HK-2 (cell line): Measurements from ENCODE around the gene DOC2A.
"Not testable (repeated sequence)": the region's sequence is repeated elsewhere in the genome, so short reads cannot be mapped to it uniquely, and the experiment has no call there.

ENCODE experiments used
- DNase-seq: peaks from one replicate; pipeline ENCODE4 v3.0.0-alpha.2; 2018; ENCODE audit not compliant: unreplicated experiment

Gene DOC2A

DNA sequence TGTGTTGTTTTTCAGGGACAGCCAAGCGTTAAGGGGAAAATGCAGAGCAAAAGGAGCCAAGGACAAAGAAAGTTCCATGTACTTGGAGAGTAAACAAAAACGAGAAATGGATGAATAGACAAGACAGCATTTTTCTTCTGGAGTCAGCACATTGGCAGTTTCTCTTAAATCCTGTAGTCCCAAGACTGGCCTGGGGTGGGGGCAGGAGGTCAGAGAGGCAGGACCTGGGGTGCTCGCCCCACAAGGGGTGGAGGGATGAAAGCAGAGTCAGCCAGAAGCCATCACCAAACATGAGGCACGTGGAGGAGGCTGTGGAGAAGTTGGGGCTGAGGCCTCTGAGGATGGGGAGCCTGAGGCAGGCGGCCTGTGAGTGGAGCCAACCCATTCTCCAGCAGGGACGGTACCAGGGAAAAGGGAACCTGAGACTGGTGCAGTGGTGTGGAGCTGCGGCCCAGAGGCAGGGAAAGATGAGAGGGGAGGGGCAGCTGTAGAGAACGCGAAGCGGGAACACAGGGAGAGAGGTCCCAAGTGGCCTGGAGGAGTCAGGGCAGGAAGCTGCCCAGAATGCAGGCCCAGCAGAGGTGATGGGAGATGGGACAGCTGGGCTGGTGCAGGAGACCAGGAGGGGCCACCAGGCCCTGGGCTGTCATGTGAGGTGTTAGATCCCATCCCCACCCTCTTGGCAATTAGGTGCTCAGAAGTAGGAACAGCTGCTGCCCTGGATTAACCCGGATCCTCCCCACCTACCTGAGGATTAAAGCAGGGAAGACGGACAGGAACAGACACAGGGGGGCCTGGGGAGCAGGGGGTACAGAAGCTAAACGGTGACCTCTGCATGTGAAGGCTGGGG is 17.0 kb upstream of the DOC2A start:
- no peak for DNase-seq

DNA sequence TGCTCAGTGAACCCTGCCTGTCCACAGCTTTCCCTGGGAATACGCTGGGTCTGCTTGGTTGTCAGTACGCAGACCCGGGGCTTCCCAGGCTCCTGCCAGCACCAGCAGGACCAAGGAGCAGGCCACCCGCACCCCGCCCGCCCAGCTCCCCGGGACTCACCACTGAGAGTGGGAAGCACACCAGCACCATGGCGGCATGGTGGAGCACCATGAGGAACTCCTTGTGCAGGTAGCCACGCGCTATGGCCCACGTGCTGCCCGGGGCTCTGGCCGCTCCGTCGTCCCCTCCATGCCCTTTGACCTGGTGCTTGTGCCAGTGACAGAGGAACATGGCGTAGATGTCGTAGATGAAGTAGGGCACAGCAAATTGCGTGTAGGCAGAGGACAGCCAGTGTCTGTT is 15.6 kb upstream of the DOC2A start:
- no peak for DNase-seq

DNA sequence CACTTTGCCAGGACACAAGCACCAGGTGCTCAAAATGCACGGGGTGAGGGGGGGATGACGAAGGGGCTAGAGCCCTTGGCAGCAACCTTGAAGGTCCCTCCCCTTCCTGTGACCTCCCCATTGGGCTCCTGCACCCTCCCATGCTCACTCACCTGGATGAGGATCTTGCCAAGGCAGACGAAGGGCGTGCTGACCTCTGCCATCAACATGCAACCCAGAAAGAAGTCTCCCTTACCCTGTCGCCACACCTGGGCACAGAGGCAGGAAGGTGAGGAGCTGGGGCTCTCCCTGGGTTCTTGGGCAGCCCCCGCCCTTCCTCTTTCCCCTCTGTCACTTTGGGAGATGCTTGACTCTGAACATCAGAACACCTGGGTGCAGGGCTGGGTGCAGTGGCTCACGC is 14.7 kb upstream of the DOC2A start:
- no peak for DNase-seq

DNA sequence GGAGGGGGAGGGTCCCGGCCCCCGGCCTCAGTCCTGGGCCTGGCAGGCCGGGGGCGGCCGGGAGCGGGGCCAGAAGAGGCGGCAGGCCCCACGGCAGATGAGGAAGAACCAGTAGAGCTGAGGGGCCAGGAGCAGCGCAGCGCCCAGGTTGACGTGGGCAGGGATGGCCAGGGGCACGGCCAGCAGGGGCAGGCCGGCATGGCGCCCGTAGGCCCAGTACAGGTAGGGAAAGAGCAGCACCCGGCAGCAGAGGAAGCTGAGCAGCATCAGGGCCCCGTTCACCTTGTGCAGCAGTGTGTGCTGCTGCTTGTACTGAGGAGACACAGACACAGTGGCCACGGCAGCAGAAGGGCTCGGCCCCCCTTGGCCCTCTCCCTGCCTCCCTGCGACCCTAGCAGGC is 14.3 kb upstream of the DOC2A start:
- DNase-seq, result no peak

DNA sequence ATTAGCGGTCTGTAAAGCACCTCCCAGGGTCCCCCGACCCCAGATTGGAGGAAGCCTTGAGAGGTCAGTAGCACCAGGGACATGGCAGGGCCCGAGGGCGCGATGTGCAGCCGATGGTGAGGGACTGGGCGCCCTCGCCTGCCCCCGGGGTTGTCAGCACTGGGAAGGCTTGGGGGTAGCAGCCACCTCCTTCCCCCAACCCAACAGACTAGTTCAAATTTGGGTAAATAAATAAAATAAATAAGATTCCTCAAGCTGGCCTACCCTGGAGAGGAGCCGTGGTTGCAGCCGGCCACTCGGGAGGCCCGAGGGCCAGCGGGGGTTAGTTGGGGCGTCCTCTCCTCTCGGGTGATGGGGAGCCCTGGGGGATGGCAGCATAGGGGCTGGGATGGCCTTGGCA is 13.6 kb upstream of the DOC2A start:
- DNase-seq, result no peak

DNA sequence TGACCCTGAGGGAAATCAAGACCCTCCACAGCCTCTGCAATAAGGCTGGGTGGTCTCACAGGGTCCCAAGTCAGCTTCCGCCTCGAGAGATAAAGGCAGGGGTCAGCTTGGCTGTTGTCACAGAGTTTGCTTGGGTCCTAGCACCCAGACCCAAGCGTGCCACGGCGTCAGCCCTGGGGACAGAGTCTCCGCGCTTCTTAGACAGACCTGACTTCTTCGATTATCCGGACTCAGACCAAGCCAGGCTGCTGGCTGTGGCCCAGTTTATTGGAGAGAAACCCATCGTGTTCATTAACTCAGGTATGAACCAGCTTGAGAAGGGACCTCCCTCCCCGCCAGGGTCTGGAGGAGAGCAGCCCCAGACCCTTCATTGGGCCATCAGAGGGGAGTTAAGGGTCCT is 12.8 kb upstream of the DOC2A start:
- no peak for DNase-seq

DNA sequence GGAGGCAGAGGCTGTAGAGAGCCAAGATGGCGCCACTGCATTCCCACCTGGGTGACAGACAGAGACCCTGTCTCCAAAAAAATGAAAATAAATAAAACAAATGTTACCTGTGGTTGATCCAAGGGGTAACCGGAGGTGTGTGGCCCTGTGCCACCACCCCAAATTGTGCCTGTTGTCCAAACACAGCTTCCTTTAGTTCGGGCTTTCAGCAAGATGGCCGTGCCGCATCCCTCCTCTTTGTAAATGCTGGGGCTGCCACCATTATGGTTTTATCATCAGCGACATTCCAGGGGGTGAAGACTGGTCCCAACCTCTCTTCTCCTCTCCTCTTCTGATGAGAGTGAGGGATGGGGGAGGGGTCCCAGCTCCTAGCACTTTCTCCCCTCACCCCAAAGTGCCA is 12.1 kb upstream of the DOC2A start, which contains the start of gene C16orf92:
TSS of gene C16orf92 (plus strand) at position 312 of the 400 bp plus-strand sequence. CDS start 143 bp downstream, outside the sequence.
- DNase-seq, result no peak

DNA sequence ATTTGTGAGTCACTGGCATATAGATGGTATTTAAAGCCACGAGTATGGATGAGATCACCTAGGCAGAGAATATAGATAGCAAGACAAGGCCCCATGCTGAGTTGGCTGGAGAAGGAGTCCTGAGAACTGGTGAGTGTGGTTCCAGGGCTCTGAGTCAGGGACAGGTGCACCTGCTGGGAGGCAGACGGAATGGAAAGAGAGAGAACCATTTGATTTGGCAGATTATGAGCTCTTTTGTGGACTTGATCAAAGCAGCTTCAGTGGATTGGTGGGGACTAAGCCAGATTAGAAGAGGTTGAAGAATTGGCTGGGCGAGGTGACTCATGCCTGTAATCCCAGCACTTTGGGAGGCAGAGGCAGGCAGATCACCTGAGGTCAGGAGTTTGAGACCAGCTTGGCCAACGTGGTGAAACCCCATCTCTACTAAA is 7.9 kb upstream of the DOC2A start:
- no peak for DNase-seq

DNA sequence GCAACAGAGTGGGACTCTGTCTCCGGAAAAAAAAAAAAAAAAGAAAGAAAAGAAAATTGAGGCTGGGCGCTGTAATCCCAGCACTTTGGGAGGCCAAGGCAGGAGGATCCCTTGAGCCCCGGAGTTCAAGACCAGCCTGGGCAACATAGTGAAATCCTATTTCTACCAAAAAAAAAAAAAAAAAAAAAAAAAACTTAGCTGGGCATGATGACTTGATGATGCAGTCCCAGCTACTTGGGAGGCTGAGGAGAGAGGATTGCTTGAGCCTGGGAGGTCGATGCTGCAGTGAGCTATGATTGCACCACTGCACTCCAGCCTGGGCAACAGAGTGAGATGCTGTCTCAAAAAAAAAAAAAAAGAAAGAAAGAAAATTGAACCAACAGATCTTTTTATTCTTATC is 7.1 kb upstream of the DOC2A start:
- not testable (repeated sequence) for DNase-seq

DNA sequence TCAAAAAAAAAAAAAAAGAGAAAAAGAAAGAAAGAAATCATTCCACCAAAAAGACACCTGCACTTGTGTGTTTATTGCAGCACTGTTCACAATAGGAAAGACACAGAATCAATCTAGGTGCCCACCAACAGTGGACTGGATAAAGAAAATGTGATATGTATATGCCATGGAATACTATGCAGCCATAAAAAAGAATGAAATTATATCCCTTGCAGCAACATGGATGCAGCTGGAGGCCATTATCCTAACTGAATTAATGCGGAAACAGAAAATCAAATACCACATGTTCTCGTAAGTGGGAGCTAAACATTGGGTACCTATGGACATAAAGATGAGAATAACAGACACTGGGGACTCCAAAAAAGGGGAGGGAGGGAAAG is 6.4 kb upstream of the DOC2A start:
- no peak for DNase-seq

DNA sequence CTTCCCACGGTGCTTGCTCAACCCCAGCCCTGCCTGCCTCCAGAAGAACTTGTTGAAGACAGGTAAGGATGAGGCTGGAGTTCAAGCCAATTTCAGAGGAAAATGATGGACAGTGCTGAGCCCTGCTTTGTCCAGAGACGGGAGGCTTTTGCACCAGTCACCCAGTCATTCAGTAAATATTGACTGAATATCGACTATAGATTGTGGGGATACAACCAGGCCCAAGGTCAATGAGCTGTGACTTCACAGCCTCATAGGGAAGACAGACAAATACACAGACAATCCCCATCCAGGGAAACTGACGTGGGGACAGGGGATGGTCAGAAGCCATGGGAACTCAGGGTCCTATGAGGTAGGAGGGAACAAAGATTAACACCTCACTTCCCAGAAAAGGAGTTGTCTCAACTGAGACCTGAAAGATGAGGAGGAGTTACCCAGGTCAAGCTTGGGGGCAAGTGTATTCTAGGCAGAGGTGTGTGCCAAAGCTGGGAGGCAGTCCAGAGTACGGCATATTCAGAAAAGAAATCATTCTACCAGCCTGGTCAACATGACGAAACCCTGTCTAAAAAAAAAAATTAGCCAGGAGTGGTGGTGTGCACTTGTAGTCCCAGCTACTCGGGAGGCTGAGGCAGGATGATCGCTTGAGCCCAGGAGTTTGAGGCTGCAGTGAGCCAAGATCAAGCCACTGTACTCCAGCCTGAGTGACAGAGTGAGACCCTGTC is 5.9 kb upstream of the DOC2A start:
- DNase-seq, result no peak

DNA sequence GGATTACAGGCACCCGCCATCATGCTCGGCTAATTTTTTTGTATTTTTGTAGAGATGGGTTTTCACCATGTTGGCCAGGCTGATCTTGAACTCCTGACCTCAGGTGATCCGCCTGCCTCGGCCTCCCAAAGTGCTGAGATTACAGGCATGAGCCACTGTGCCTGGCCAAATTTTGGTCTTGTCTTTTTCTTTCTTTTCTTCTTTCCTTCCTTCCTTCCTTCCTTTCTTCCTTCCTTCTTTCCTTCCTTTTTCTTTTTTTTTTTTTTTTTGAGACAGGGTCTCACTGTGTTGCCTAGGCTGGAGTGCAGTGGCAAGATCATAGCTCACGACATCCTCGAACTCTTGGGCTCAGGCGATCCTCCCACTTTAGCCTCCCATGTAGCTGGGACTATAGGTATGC is 4.6 kb upstream of the DOC2A start:
- DNase-seq, result not testable (repeated sequence)

DNA sequence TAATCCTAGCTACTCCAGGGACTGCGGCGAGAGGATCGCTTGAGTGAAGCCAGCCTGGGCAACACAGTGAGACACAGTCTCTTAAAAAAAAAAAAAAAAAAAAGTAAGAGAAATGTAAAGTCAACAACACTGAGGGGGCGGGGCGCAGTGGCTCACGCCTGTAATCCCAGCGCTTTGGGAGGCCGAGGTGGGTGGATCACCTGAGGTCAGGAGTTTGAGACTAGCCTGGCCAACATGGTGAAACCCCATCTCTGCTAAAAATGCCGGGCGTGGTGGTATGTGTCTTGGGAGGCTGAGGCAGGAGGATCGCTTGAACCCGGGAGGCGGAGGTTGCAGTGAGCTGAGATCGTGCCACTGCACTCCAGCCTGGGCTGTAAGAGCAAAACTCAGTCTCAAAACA is 1.8 kb upstream of the DOC2A start:
- DNase-seq, result not testable (repeated sequence)

DNA sequence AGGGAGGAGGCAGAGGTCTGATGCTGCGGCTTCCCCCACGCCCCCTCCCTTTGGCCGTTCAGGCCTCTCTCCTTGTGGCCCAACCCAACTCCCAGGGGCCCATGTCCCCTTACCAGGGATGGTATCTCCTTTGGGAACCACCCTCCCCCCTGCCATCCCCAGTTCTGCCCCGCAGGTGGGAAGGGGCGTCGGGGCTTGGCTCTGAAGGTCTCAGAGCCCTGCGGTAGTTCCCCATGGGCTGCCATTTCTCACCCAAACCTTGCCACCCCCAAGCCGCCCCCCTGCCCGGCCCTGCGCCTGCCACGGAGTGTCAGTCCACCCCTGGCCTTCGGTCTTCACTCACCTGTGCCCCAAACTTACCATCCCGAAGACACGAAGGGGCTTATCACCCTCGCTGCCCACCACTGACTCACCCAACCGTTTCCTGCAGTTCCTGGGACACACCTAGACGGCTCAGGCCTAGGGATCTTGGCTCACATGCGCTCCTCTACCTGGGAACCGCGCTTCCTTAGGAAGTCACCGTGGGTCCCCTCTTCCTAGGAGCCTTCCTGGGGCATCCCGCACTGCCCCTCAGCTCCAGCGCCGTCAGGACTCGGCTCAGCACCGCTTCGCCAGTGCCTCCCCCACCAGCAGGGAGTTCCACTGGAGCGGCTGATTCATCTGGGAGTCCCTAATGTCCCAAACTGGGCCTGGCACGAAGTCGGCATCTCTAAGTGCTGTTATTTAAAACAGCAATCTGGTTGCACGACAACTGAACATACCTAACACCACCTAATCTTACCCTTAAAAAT is 1.1 kb upstream of the DOC2A start:
- no peak for DNase-seq

DNA sequence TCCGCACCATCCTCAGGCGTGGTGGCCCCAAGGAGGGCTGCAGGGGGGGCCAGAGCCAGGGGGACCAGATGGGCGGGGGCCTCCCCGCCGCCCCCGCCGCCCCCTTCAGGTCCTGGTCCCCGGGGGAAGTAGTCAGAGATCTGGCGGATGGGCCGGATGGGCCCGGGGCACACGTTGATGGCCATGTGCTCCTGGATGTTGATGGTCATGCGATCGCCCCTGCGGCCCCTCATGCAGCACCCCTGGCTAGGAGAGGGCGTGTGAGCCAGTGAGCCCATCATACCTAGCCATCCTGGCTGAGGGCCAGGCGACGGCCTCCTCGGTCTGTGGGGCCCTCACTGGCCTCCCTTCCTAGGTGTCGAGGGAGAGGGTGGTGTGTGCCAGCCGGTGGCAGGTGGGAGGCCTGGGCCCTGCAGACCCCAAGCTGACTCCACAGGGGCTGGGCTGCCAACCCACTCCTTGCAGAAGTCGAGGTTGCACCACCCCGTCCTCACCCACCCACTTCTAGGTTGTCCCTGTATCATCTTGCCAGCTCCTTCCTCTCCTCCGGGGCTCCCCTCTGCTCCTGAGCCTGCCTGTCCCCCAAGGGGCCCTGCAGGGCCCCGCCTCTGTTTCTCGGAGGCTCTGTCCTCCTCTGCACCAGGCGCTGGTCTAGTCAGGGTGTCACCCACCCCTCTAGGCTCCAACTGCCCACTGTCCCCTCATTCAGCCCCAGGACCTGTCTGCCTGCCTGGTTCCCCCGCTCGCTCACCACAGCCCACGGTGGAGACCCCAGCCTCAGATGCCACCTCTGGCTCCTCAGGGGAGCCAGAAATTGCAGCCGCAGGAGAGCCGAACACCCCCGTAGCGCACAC is 610 bp downstream of the DOC2A start:
- no peak for DNase-seq

DNA sequence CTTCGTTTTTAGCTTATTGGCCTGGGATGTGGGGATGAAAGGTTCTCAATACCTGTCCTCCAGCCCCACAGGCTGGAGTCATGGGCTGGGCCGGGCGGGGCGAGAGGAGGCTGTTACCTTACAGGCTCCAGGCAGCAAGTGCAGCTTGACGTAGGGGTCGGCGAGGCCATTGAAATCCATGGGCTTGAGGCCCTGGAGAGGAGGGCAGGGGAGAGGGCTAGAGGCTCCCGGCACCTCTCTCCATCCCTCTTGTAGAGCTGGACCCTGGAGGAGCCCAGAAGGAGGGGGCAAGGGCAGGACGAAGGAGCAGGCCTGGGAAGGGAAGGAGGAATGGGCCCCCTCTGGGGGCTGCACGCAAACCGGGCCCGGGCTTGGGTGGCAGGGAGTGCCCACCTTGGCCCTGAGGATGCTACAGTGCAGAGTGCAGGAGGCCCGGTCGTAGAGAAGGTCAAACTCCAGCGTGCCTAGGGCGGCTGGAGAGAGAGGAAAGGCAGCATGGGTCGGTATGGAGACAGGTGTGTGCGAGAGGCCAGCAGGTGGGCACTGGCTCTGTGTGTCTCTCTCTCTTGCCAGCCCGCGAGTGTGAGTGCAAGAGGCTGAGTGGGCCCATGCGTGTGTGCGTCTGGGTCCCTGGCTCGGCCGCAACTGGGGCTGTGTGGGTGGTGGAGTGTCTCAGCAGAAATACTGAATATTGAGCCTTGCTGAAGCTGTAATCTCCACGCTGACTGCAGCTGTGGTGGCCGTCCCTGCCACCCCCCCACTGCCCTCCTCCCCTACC is 1.6 kb downstream of the DOC2A start:
- DNase-seq, result no peak

DNA sequence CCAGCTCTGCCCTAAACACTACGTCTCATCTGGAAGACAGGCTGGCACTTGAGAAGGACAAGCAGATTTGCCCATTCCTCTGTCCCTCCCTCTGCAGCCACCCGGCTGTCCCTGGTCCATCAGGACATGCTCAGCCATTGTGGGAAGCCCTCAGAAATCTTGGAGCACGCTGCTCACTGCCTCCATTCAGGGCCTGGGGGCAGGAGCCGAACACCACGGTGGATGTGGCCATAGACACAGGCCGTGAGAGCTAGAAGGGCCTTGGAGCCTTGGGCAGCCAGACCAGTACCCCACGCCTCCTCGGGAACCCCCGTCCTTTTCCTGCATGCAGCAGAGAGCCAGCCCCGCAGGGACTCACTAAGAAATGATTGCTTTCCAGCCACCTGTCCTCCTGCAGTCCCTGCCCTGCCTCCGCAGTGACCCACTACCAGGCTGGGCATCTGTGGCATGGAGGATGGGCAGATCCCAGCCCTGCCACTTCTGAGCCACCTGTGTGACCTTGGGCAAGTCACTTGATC is 3.4 kb downstream of the DOC2A start:
- DNase-seq, result no peak

DNA sequence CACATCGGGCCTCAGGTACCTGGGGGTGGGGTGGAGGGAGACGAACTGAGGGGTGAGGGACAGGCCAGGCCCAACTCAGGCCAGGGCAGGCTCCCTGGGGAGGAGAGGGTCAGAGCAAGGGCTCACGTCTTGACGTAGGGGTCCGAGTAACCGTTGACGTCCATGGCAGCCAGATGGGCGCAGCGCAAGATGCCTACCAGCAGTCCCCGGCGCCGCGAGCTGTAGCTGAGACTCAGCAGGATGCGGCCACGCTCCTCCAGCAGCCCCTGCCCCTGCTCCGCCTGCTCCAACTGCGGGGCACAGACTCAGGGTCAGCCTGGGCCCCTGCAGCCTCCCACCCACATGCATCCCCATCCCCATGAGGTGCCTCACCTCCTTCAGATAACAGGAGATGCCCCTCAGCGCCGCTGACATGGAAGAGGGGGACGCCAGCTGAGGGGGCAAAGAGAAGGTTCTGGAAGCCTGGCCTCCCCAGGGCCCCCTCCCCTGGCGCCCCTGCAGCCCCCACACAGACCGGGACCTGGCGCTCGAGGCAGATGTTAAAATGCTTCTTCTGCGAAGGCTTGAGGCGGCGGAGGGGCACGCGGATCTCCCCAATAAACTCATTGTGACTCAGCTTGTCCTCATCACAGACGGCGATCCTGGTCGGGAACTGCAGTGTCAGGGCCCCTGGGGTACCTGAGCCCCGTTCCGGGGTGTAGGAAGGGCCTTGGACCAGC is 4.0 kb downstream of the DOC2A start:
- DNase-seq, result no peak

DNA sequence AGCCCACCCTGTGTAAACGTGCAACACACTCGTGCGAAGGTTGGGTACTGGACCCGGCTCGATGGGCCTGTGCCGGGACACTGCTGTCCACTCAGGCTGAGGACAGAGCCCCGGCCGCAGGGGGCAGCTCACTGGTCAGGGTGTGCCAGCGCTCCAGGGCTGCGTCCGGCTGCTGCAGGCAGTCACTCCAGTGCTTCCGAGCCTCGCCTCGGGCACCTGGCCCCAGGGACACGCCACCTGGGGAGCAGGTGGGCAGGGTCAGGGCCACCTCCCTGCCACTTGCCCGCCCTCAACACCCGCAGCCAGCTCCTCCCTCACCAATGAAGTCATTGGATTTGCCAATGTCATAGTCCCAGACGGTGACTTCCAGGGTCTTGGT is 4.7 kb downstream of the DOC2A start:
- no peak for DNase-seq
